H1 (cell line): ENCODE data around the gene YPEL2. TPM values are rescaled to one million over a fixed set of nuclear protein-coding genes. Genes with fewer than 3 reads are reported as not detected.
A peak's percentile ranks its signal among the peaks of the same experiment; 100 is the strongest.

Experiments used
- CTCF ChIA-PET: fragments of 300-600 bp; sonication (Branson Sonifier 250); formaldehyde crosslinking; loops from one replicate; lab custom pipeline; 2021; ENCODE audit not compliant: partially characterized antibody; lab: Charles Lee
- POLR2A ChIA-PET: fragments of 300-600 bp; sonication (Branson Sonifier 250); formaldehyde crosslinking; loops from one replicate; lab custom pipeline; 2021; ENCODE audit warnings: inconsistent platforms; ENCODE audit not compliant: partially characterized antibody; lab: Charles Lee
- DNase-seq, 2 experiments: peaks; one replicate each; pipeline versions ENCODE4 v3.0.0 to v3.0.0-alpha.2; 2010 to 2022; ENCODE audit warnings: low spot score in 2 of 2, low read depth in 1 of 2, mixed read lengths in 1 of 2
- FAIRE-seq: peaks from 2 replicates; lab custom pipeline; 2011; peaks lifted over from hg19 to GRCh38; lab: Jason Lieb, UNC
- H2AFZ ChIP-seq: 2 replicates; pipeline ENCODE4 v1.8.1; 2012; ENCODE audit warnings: low read length, inconsistent platforms
- H2AK5ac ChIP-seq: 2 replicates; pipeline ENCODE4 v1.6.1; 2013; ENCODE audit warnings: low read depth, low read length
- H2BK120ac ChIP-seq: replicated peaks from 2 replicates; pipeline ENCODE3; 2013; ENCODE audit warnings: low read depth, low read length, inconsistent platforms
- H2BK12ac ChIP-seq: 2 replicates; pipeline ENCODE4 v1.6.1; 2013; ENCODE audit warnings: low read depth, low read length
- H2BK15ac ChIP-seq: 2 replicates; pipeline ENCODE4 v1.6.1; 2013; ENCODE audit warnings: low read length
- H2BK20ac ChIP-seq: 2 replicates; pipeline ENCODE4 v1.6.1; 2013; ENCODE audit warnings: low read length
- H2BK5ac ChIP-seq: 2 replicates; pipeline ENCODE4 v1.6.1; 2013; ENCODE audit warnings: low read depth, low read length
- H3K14ac ChIP-seq: 2 replicates; pipeline ENCODE4 v1.6.1; 2013; ENCODE audit warnings: inconsistent platforms; ENCODE audit not compliant: insufficient read length
- H3K18ac ChIP-seq: 2 replicates; pipeline ENCODE4 v1.6.1; 2013; ENCODE audit warnings: low read length; ENCODE audit errors: extremely low read depth
- H3K23ac ChIP-seq: 2 replicates; pipeline ENCODE4 v1.6.1; 2013; ENCODE audit warnings: inconsistent platforms; ENCODE audit not compliant: insufficient read length
- H3K23me2 ChIP-seq: 2 replicates; pipeline ENCODE4 v1.6.1; 2013; ENCODE audit warnings: low read depth, low read length
- H3K27ac ChIP-seq: 2 replicates; pipeline ENCODE4 v1.6.1; 2011; ENCODE audit warnings: low read depth, low read length, inconsistent platforms
- H3K27me3 ChIP-seq, 4 experiments: replicated peaks in 1 of 4; 1 replicate in 1 of 4; 2 replicates in 3 of 4; pipeline versions ENCODE4 v1.6.1 to v1.8.1; 2011 to 2013; ENCODE audit warnings: low read length in 3 of 4, mild to moderate bottlenecking in 3 of 4, inconsistent platforms in 2 of 4, mixed read lengths in 2 of 4, moderate library complexity in 1 of 4; ENCODE audit not compliant: control insufficient read depth in 3 of 4, insufficient read depth in 3 of 4; ENCODE audit errors: extremely low read depth in 1 of 4
- H3K36me3 ChIP-seq, 4 experiments: 2 replicates each; pipeline versions ENCODE4 v1.6.1 to v1.8.1; 2011 to 2013; ENCODE audit warnings: mild to moderate bottlenecking in 4 of 4, low read length in 3 of 4, moderate library complexity in 2 of 4, control low read depth in 1 of 4, inconsistent platforms in 1 of 4; ENCODE audit not compliant: insufficient read depth in 4 of 4, control insufficient read depth in 2 of 4
- H3K4ac ChIP-seq: replicated peaks from 2 replicates; pipeline ENCODE3; 2013; ENCODE audit warnings: low read length, low read depth, mixed read lengths, inconsistent platforms; ENCODE audit not compliant: insufficient read length
- H3K4me1 ChIP-seq, 4 experiments: replicated peaks in 1 of 4; 1 replicate in 1 of 4; 2 replicates in 3 of 4; pipeline versions ENCODE4 v1.6.1 to v1.8.1; 2011 to 2013; ENCODE audit warnings: low read length in 3 of 4, inconsistent platforms in 2 of 4, mixed read lengths in 1 of 4; ENCODE audit not compliant: insufficient read depth in 4 of 4, control insufficient read depth in 3 of 4
- H3K4me2 ChIP-seq, 2 experiments: 2 replicates each; pipeline versions ENCODE4 v1.6.1 to v1.8.1; 2011 to 2013; ENCODE audit warnings: low read depth in 2 of 2, low read length in 2 of 2, control low read depth in 1 of 2, inconsistent platforms in 1 of 2, mild to moderate bottlenecking in 1 of 2; ENCODE audit not compliant: insufficient read depth in 1 of 2
- H3K4me3 ChIP-seq, 4 experiments: fragments of 200-600, 300-600 bp in 1 of 4; sonication (generic), shearing (Covaris generic), sonication (Bioruptor Twin) in 1 of 4; 2 replicates each; pipeline versions ENCODE4 v1.5.1 to v1.8.1; 2011 to 2016; ENCODE audit warnings: low read length in 4 of 4, low read depth in 3 of 4, control low read depth in 2 of 4, inconsistent platforms in 2 of 4, mild to moderate bottlenecking in 2 of 4, mixed read lengths in 1 of 4, moderate library complexity in 1 of 4; ENCODE audit not compliant: insufficient read depth in 2 of 4; ENCODE audit errors: extremely low read depth in 1 of 4
- H3K56ac ChIP-seq: replicated peaks from 2 replicates; pipeline ENCODE3; 2013; ENCODE audit warnings: low read depth, mild to moderate bottlenecking, mixed read lengths, low read length, inconsistent platforms; ENCODE audit not compliant: insufficient read length
- H3K79me1 ChIP-seq: 2 replicates; pipeline ENCODE4 v1.6.1; 2013; ENCODE audit warnings: low read depth, low read length, control low read depth
- H3K79me2 ChIP-seq, 2 experiments: 2 replicates each; pipeline versions ENCODE4 v1.6.1 to v1.8.1; 2012 to 2013; ENCODE audit warnings: low read length in 2 of 2, mild to moderate bottlenecking in 2 of 2, inconsistent platforms in 1 of 2; ENCODE audit not compliant: insufficient read depth in 2 of 2, control insufficient read depth in 1 of 2
- H3K9ac ChIP-seq, 4 experiments: replicated peaks in 1 of 4; 1 replicate in 1 of 4; 2 replicates in 3 of 4; pipeline versions ENCODE4 v1.6.1 to v1.8.1; 2011 to 2013; ENCODE audit warnings: low read depth in 3 of 4, low read length in 3 of 4, control low read depth in 2 of 4, mild to moderate bottlenecking in 2 of 4, moderate library complexity in 2 of 4, inconsistent platforms in 1 of 4; ENCODE audit errors: extremely low read depth in 1 of 4
- H3K9me3 ChIP-seq, 2 experiments: 2 replicates each; pipeline versions ENCODE4 v1.6.1 to v1.8.1; 2012 to 2013; ENCODE audit warnings: mild to moderate bottlenecking in 2 of 2, moderate library complexity in 2 of 2, control low read depth in 1 of 2, inconsistent platforms in 1 of 2, low read depth in 1 of 2, low read length in 1 of 2, mixed read lengths in 1 of 2; ENCODE audit not compliant: insufficient read depth in 2 of 2
- H4K20me1 ChIP-seq, 2 experiments: replicated peaks in 1 of 2; 2 replicates each; pipeline versions ENCODE3 to v1.8.1; 2011 to 2013; ENCODE audit warnings: inconsistent platforms in 2 of 2, low read length in 2 of 2, mild to moderate bottlenecking in 1 of 2; ENCODE audit not compliant: insufficient read depth in 2 of 2, control insufficient read depth in 1 of 2
- H4K5ac ChIP-seq: 2 replicates; pipeline ENCODE4 v1.6.1; 2013; ENCODE audit warnings: low read length, low read depth, mixed read lengths, inconsistent platforms; ENCODE audit not compliant: insufficient read length
- H4K8ac ChIP-seq: 2 replicates; pipeline ENCODE4 v1.8.0; 2013; ENCODE audit warnings: mild to moderate bottlenecking, moderate library complexity, low read length, inconsistent platforms; ENCODE audit not compliant: insufficient read depth; ENCODE audit errors: extremely low read depth
- H4K91ac ChIP-seq: replicated peaks from 2 replicates; pipeline ENCODE3; 2013; ENCODE audit warnings: low read length, mixed read lengths, inconsistent platforms; ENCODE audit not compliant: insufficient read length
- BCL11A ChIP-seq, 2 experiments: IDR thresholded peaks; one replicate each; pipeline ENCODE4 v1.6.1; 2011; ENCODE audit warnings: low read depth in 2 of 2, low read length in 2 of 2, mild to moderate bottlenecking in 2 of 2
- EGR1 ChIP-seq: IDR thresholded peaks from 2 replicates; pipeline ENCODE4 v1.6.1; 2011; ENCODE audit warnings: low read depth, low read length, borderline replicate concordance
- RFX5 ChIP-seq: IDR thresholded peaks from 2 replicates; pipeline ENCODE4 v1.6.1; 2011; ENCODE audit warnings: low read depth, low read length, improper control_type of control experiment, borderline replicate concordance
- WGBS, 2 experiments: shearing (Covaris generic) in 1 of 2; methylation state at CpG; one replicate each; pipeline versions ENCODE4 v1.1.6 to v1.1.7; 2013 to 2015; ENCODE audit warnings: low lambda C conversion rate in 2 of 2, mixed read lengths in 2 of 2, inconsistent platforms in 1 of 2, low coverage in 1 of 2, missing lambda C conversion rate in 1 of 2; ENCODE audit not compliant: insufficient replicate concordance in 2 of 2, insufficient coverage in 1 of 2, insufficient read length in 1 of 2; ENCODE audit errors: extremely low coverage in 1 of 2, missing lambda C conversion rate in 1 of 2; 5-methylcytosine and 5-hydroxymethylcytosine counted together
- polyA plus RNA-seq, 7 experiments: library from polyadenylated mRNA; depleted of rRNA in 3 of 7; stranded (reverse) in 5 of 7; unstranded in 2 of 7; fragments of >200 nt in 5 of 7; fragments of 200-250 nt in 2 of 7; gene quantifications; 1 replicate in 5 of 7; 2 replicates in 1 of 7; 4 replicates in 1 of 7; pipeline versions ENCODE4 v1.2.1 to v1.2.3, GENCODE V29; 2011 to 2013; ENCODE audit warnings: missing spikeins in 2 of 7, mixed read lengths in 2 of 7
- total RNA-seq: library from RNA; stranded (reverse); fragmentation: NEBNext Ultra II Directional; extraction: Animal tissue kit (Norgen Biotek cat#: 25700); gene quantifications from 2 replicates; pipeline ENCODE4 v1.2.1, GENCODE V29; 2021

The YPEL2 gene
- total and polyA plus RNA-seq, 2 of the 8 experiments (the other 6 are each of a cell fraction or from before 2014, with no cell fraction given) = 1.6 to 3.5 TPM

DNA sequence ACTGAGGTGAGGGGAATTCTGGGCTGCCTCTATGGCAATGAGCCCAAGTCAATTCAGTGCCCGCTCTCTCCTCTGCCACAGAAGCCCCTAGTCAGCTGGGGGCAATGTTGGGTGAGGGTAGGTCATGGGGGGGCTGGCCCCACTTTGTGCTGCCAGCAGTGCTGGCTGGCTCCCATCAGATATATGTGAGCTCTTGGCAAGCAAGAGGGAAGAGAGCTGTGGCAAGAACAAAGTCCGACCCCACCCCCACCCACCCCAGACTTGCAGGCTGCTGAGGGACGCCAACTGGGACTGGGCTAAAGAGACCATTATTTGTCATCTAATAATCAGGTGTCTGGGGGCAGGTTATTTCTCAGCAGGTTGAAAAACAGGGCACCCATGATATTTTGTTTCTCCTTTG lies 89.4 kb downstream of the YPEL2 start:
- no peak overlapping the region for H3K4me3 ChIP-seq
- H3K4ac ChIP-seq = no peak overlapping the region
- no peak overlapping the region for H2AK5ac ChIP-seq
- CTCF ChIA-PET = interaction anchor here (1.4 kb wide), 1 partner anchor 110 kb away, joined by 3 read pairs; no protein-coding TSS in a partner anchor
- H3K27ac ChIP-seq = no peak overlapping the region
- 82% methylated on average over 2 of the region's 3 CpGs; no CpG with 5 or more reads in 1 of the 2 experiments for WGBS, 2 experiments
- H3K14ac ChIP-seq = no peak overlapping the region
- peaks cover under 1 to 10% (median 3%) of the 10 kb centered on the region in 4 experiments; a peak in 5 of 7 replicates for H3K4me1 ChIP-seq
- no peak overlapping the region for H2BK5ac ChIP-seq
- H2BK20ac ChIP-seq = no peak overlapping the region
- FAIRE-seq (no peak), DNase-seq (no peak)
- H3K18ac ChIP-seq = no peak overlapping the region
- no peak overlapping the region for H2BK12ac ChIP-seq
- H3K23ac ChIP-seq = no peak overlapping the region
- no peaks in the 10 kb centered on the region for H4K20me1 ChIP-seq
- no peaks in the 10 kb centered on the region for H3K79me1 ChIP-seq
- H3K27me3 ChIP-seq = no peaks in the 10 kb centered on the region
- POLR2A ChIA-PET = no interaction called here
- no peaks in the 10 kb centered on the region for H3K79me2 ChIP-seq
- no peaks in the 10 kb centered on the region for H3K23me2 ChIP-seq
- no peak overlapping the region for H3K9ac ChIP-seq
- H3K4me2 ChIP-seq = no peak overlapping the region
- H2BK120ac ChIP-seq = no peak overlapping the region
- no peak overlapping the region for H4K91ac ChIP-seq
- H4K8ac ChIP-seq = peak overlapping the region; percentile 16; the same call in 1 of the 2 replicates
- TF ChIP-seq BCL11A (IDR thresholded peaks at IDR 0.05; ENCODE audit: low read depth in 2 of 2, low read length in 2 of 2) = no peak
- no peak for TF ChIP-seq RFX5
- TF ChIP-seq EGR1 = no peak
- H2BK15ac ChIP-seq = no peak overlapping the region
- H4K5ac ChIP-seq = no peak overlapping the region
- no peak overlapping the region for H2AFZ ChIP-seq
- no peaks in the 10 kb centered on the region for H3K9me3 ChIP-seq
- no peak overlapping the region for H3K56ac ChIP-seq
- no peaks in the 10 kb centered on the region for H3K36me3 ChIP-seq
